ENCODE data around the gene MRGPRE. TPM values are rescaled to one million over a fixed set of nuclear protein-coding genes. Genes with fewer than 3 reads are reported as not detected.

MRGPRE gene
- total RNA-seq, 1 experiment from 2014 or later = not detected

DNA sequence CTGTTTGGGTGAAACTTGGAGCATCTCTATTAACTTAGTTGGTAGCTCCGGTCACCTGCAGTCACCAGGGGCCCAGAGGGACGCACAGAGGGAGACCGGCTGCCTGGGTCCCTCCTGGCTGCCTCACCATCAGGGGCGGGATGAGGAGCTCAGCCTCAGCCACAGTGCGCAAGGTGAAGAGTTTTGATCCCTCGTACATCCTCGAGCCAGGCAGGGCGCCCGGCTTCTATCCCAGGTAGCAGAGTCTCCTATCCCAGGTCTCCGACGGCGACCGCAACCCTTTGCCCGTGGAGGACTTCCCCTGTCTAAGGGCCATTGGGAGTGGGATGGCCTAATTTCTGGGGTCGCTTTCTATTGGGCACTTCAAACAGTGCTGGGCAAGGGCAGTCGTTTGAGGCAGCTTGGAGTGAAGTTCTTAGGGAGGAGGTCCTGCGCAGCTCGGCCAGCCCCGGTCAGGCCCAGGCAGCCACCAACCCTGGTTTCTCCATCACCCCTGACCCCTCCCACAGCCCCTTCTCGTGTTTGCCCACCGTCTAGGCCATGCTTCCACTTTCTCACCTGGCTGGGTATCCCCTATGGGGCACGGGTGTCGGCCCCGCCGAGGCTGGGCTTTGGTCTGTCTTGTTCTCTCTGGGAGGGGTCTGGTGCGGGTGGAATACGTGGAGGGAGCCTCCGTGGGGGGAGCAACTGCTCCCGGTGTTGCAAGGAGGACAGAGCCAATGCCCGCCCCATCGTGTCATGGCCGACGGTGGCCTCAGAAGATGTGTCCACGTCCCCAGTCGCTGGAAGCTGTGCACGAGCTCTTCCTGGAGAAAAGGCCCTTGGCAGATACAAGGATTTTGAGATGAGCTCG, 10.0 kb downstream of the MRGPRE start:
- Mint-ChIP-seq H3K4me1 (peaks cover 19 to 34% of the 10 kb centered on the region in 2 experiments), H3K36me3 (ENCODE audit: insufficient read depth in 1 of 3, low read depth in 3 of 3) (no peaks in the 10 kb centered on the region), H3K27ac (no peak overlapping the region; a peak in 1 of 7 replicates), H3K4me3 (no peak overlapping the region), H3K27me3 (ENCODE audit: low read depth) (peaks cover 14% of the 10 kb centered on the region), H3K9me3 (no peaks in the 10 kb centered on the region)
- no peak overlapping the region for H3K27ac ChIP-seq (ENCODE audit: insufficient read length, low read depth, low read length)
- no CpG with 5 or more reads among the region's 37 CpGs for WGBS (ENCODE audit: extremely low coverage, insufficient read length, low lambda C conversion rate)
- peak; percentile 26 for DNase-seq
- H3K9me3 ChIP-seq (ENCODE audit: control insufficient read depth, low read depth, low read length) = no peaks in the 10 kb centered on the region
- no peak overlapping the region for H2AFZ ChIP-seq (ENCODE audit: low read length)
- peak overlapping the region; percentile 18; the same call in 1 of the 2 replicates for H3K14ac ChIP-seq (ENCODE audit: insufficient read depth, low read length)
- no peaks in the 10 kb centered on the region for H3K27me3 ChIP-seq (ENCODE audit: insufficient read depth, low read length)
- H3T11ph ChIP-seq (ENCODE audit: low read length) = no peak overlapping the region
- H3K9ac ChIP-seq (ENCODE audit: extremely low read depth, insufficient read length, low read length) = no peak overlapping the region
- no peak overlapping the region for H4K5ac ChIP-seq (ENCODE audit: insufficient read length, low read depth, low read length)
- H3K56ac ChIP-seq (ENCODE audit: insufficient read length, low read depth, low read length) = no peak overlapping the region
- no peaks in the 10 kb centered on the region for H3K4me1 ChIP-seq (ENCODE audit: insufficient read depth, low read length)
- H3K4me2 ChIP-seq (ENCODE audit: insufficient read depth, insufficient read length, low read length) = no peak overlapping the region
- H3K79me1 ChIP-seq (ENCODE audit: insufficient read depth, low read depth, low read length, poor library complexity, severe bottlenecking) = no peaks in the 10 kb centered on the region
- H3K4ac ChIP-seq (ENCODE audit: low read depth, low read length) = no peak overlapping the region
- H2BK20ac ChIP-seq (ENCODE audit: low read depth, low read length, poor library complexity, severe bottlenecking) = no peak overlapping the region
- TF ChIP-seq, protein P1, sequence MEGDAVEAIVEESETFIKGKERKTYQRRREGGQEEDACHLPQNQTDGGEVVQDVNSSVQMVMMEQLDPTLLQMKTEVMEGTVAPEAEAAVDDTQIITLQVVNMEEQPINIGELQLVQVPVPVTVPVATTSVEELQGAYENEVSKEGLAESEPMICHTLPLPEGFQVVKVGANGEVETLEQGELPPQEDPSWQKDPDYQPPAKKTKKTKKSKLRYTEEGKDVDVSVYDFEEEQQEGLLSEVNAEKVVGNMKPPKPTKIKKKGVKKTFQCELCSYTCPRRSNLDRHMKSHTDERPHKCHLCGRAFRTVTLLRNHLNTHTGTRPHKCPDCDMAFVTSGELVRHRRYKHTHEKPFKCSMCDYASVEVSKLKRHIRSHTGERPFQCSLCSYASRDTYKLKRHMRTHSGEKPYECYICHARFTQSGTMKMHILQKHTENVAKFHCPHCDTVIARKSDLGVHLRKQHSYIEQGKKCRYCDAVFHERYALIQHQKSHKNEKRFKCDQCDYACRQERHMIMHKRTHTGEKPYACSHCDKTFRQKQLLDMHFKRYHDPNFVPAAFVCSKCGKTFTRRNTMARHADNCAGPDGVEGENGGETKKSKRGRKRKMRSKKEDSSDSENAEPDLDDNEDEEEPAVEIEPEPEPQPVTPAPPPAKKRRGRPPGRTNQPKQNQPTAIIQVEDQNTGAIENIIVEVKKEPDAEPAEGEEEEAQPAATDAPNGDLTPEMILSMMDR (conservative IDR thresholded peaks at IDR 0.05) = no peak
- H4K91ac ChIP-seq (ENCODE audit: insufficient read length, low read depth, low read length) = no peak overlapping the region
- H4K8ac ChIP-seq (replicated peaks; ENCODE audit: insufficient read length, low read depth, low read length) = no peak overlapping the region
- H2BK5ac ChIP-seq (ENCODE audit: insufficient read length, low read length) = no peak overlapping the region
- no peak overlapping the region for H2BK15ac ChIP-seq (ENCODE audit: low read depth, low read length)
- H3K23me2 ChIP-seq (ENCODE audit: insufficient read length, low read depth, low read length, poor library complexity, severe bottlenecking) = no peaks in the 10 kb centered on the region
- no peak overlapping the region for H2AK5ac ChIP-seq (ENCODE audit: insufficient read length, low read length)
- no peak overlapping the region for H3K18ac ChIP-seq (ENCODE audit: insufficient read length, low read depth, low read length)
- H2BK12ac ChIP-seq (ENCODE audit: insufficient read length, low read depth, low read length) = no peak overlapping the region
- no peaks in the 10 kb centered on the region for H4K20me1 ChIP-seq (ENCODE audit: control insufficient read depth, insufficient read depth, insufficient read length)
- H3K23ac ChIP-seq (ENCODE audit: insufficient read length, low read depth, low read length) = no peak overlapping the region
- no peak overlapping the region for H2BK120ac ChIP-seq (ENCODE audit: low read depth, low read length, poor library complexity, severe bottlenecking)
- no peaks in the 10 kb centered on the region for H3K79me2 ChIP-seq (ENCODE audit: insufficient read depth, low read length)
